Left ventricle myocardium inferior (tissue), 1 donor: Measurements from ENCODE around the gene IYD. TPM values are rescaled to one million over a fixed set of nuclear protein-coding genes. Genes with fewer than 3 reads are reported as not detected.

Source experiments
- DNase-seq: peaks from one replicate; pipeline ENCODE4 v3.0.0-alpha.2; 2020
- H3K27ac ChIP-seq: fragments of 200-600 bp; replicated peaks from 2 replicates; pipeline ENCODE4 v1.8.0; 2021
- H3K27me3 ChIP-seq: fragments of 200-600 bp; 2 replicates; pipeline ENCODE4 v1.8.0; 2021; ENCODE audit warnings: low read depth
- H3K36me3 ChIP-seq: fragments of 200-600 bp; 2 replicates; pipeline ENCODE4 v1.8.0; 2021
- H3K4me1 ChIP-seq: fragments of 200-600 bp; 2 replicates; pipeline ENCODE4 v1.8.0; 2021
- H3K4me3 ChIP-seq: fragments of 200-600 bp; 2 replicates; pipeline ENCODE4 v1.8.0; 2021; ENCODE audit warnings: mild to moderate bottlenecking, moderate library complexity
- H3K9me3 ChIP-seq: fragments of 200-600 bp; replicated peaks from 2 replicates; pipeline ENCODE4 v1.8.0; 2021
- intact Hi-C: fragments of 100-400 bp; cut with micrococcal nuclease; formaldehyde crosslinking; loops from one replicate; pipeline ENCODE4 v1.11.0; 2022
- total RNA-seq: library from RNA; stranded (reverse); fragmentation: NEBNext Ultra II Directional; extraction: Animal tissue kit (Norgen Biotek cat#: 25700); gene quantifications from one replicate; pipeline ENCODE4 v1.2.1, GENCODE V29; 2021
- TF ChIP-seq, protein P1 (sequence below): fragments of 200-600 bp; IDR thresholded peaks from 2 replicates; pipeline ENCODE4 v1.8.0; 2021; ENCODE audit warnings: antibody characterized with exemption, mild to moderate bottlenecking, borderline replicate concordance
- donor health status: DM: no; HTN: yes; CAD: no; lungs with severe emphysema.

IYD gene
- total RNA-seq, 1 donor from 2014 or later = not detected

DNA sequence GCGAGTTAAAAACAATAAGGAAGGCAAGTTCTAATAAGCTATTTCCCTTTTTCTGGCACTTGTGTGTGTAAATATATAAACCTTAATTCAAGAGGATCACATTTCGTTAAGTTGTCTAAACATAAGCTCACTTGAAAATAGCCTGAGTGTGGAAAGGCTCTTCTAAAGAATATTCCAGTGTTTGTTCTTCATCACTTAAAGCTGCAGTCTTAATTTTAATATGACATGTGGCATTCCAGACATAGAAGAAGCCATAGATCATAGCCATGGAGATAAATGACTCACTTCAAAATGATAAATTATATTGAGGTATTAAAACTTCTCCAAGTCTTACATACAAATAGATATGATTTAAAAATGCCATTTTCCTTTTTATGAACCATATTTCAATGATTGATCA lies 42.1 kb downstream of the IYD start:
- TF ChIP-seq, protein P1, sequence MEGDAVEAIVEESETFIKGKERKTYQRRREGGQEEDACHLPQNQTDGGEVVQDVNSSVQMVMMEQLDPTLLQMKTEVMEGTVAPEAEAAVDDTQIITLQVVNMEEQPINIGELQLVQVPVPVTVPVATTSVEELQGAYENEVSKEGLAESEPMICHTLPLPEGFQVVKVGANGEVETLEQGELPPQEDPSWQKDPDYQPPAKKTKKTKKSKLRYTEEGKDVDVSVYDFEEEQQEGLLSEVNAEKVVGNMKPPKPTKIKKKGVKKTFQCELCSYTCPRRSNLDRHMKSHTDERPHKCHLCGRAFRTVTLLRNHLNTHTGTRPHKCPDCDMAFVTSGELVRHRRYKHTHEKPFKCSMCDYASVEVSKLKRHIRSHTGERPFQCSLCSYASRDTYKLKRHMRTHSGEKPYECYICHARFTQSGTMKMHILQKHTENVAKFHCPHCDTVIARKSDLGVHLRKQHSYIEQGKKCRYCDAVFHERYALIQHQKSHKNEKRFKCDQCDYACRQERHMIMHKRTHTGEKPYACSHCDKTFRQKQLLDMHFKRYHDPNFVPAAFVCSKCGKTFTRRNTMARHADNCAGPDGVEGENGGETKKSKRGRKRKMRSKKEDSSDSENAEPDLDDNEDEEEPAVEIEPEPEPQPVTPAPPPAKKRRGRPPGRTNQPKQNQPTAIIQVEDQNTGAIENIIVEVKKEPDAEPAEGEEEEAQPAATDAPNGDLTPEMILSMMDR = no peak
- H3K9me3 ChIP-seq = no peaks in the 10 kb centered on the region
- no peak overlapping the region for H3K27ac ChIP-seq
- no peak for DNase-seq
- H3K4me3 ChIP-seq = no peak overlapping the region
- H3K27me3 ChIP-seq = no peaks in the 10 kb centered on the region
- intact Hi-C loops = no loop called here
- H3K4me1 ChIP-seq = peaks cover 23% of the 10 kb centered on the region
- H3K36me3 ChIP-seq = no peaks in the 10 kb centered on the region

DNA sequence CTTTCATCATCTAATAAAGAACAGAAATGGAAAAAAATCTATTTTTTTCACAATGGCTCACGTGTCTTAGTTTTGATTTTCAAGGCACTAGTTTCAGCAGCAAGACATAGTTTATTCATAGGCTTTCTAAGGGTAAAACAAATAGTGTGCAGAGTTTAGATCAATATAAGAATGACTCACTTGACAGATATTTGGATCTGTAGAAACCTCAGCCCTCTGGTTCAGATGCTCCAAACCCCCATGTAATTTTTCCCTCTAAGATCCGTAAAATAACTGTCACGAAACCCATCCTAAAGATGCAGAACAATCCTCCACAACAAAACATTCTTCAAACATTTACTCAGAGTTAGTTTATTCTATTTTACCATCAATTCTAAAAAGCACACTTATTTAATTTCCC lies 43.4 kb downstream of the IYD start:
- intact Hi-C loops = no loop called here
- Histone ChIP-seq H3K36me3 (no peaks in the 10 kb centered on the region), H3K4me1 (peaks cover 23% of the 10 kb centered on the region), H3K4me3 (no peak overlapping the region), H3K27me3 (no peaks in the 10 kb centered on the region), H3K27ac (no peak overlapping the region), H3K9me3 (no peaks in the 10 kb centered on the region)
- DNase-seq = no peak
- TF ChIP-seq, protein P1 = no peak

DNA sequence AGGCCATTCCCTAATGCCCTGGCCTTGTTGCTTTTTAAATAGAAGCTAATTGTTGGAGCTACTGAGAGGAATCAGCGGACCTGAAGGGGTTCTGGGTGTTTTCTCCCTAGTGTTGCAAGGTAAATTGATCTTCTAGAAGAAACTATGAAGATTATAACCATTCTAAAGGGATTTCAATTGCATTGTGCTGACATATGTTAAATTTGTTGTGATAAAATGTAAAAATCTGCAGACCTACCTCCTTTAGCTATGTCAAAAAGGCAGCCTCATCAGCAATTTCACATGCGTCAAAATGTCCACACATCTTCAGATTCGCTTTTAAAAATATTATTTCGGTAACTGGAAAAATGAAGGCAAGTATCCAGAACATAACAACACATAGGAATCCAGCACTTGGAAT lies 44.4 kb downstream of the IYD start:
- no peak for DNase-seq
- H3K9me3 ChIP-seq = no peaks in the 10 kb centered on the region
- peaks cover 27% of the 10 kb centered on the region for H3K4me1 ChIP-seq
- H3K27me3 ChIP-seq = no peaks in the 10 kb centered on the region
- no peak overlapping the region for H3K27ac ChIP-seq
- no peak overlapping the region for H3K4me3 ChIP-seq
- TF ChIP-seq, protein P1 = no peak
- intact Hi-C loops = no loop called here
- H3K36me3 ChIP-seq = no peaks in the 10 kb centered on the region

DNA sequence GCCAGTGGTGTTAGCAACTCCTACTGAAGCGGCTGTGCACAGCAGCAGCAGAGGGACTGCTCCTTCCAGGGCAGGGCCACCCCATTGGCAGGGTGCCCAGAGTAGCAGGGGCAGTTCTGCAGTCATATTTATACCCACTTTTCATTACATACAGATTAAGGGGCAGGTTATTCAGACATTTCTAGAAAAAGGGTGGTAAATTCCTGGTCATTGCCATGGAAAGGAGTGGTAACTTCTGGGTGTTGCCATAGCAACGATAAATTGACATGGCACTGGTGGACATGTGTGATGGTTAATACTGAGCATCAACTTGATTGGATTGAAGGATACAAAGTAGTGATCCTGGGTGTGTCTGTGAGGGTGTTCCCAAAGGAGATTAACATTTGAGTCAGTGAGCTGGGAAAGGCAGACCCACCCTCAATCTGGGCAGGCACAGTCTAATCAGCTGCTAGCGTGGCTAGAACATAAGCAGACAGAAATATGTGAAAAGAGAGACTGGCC lies 45.0 kb downstream of the IYD start:
- Histone ChIP-seq H3K4me1 (peaks cover 32% of the 10 kb centered on the region), H3K27me3 (no peaks in the 10 kb centered on the region), H3K27ac (no peak overlapping the region), H3K4me3 (no peak overlapping the region), H3K36me3 (no peaks in the 10 kb centered on the region), H3K9me3 (no peaks in the 10 kb centered on the region)
- no peak for DNase-seq
- TF ChIP-seq, protein P1 = no peak
- intact Hi-C loops = no loop called here

DNA sequence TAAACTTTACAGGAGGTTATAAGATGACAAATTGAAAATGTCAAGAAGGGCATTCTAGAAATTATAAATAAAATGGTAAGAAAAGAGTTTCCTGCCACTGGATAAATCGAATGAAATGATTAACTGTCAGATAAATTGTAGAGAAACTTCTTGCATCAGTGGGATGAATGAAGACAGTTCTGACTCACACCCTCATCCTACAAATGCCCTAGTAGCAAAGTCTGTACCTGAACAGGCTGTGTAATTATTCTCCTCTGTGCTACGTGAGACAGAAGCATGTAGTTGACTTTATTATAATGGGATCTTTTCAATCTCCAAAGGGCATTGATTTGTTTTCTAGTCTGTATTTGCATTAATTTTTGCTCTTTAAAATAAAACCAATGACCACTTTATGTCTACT lies 47.3 kb downstream of the IYD start:
- no peak for DNase-seq
- TF ChIP-seq, protein P1 = no peak
- Histone ChIP-seq H3K4me3 (no peak overlapping the region), H3K36me3 (no peaks in the 10 kb centered on the region), H3K4me1 (peaks cover 15% of the 10 kb centered on the region), H3K27ac (no peak overlapping the region), H3K27me3 (no peaks in the 10 kb centered on the region), H3K9me3 (no peaks in the 10 kb centered on the region)
- intact Hi-C loops = no loop called here
